Ishikawa (cell line): Measurements from ENCODE around the gene ZNF423.

Experiments used
- CEBPB ChIP-seq: IDR thresholded peaks from 2 replicates; pipeline ENCODE4 v1.6.1; 2012
- CREB1 ChIP-seq: IDR thresholded peaks from 2 replicates; pipeline ENCODE4 v1.6.1; 2012; ENCODE audit warnings: low read depth
- EGR1 ChIP-seq: IDR thresholded peaks from 2 replicates; pipeline ENCODE4 v1.6.1; 2012
- EP300 ChIP-seq: IDR thresholded peaks from 2 replicates; pipeline ENCODE4 v1.6.1; 2012; ENCODE audit warnings: borderline replicate concordance
- FOXM1 ChIP-seq: IDR thresholded peaks from 2 replicates; pipeline ENCODE4 v1.6.1; 2012; ENCODE audit warnings: low read depth, borderline replicate concordance
- MAX ChIP-seq: IDR thresholded peaks from 2 replicates; pipeline ENCODE4 v1.6.1; 2012
- NFIC ChIP-seq: IDR thresholded peaks from 2 replicates; pipeline ENCODE4 v1.6.1; 2012
- RAD21 ChIP-seq: IDR thresholded peaks from 2 replicates; pipeline ENCODE4 v1.6.1; 2012; ENCODE audit warnings: low read depth
- REST ChIP-seq: IDR thresholded peaks from 2 replicates; pipeline ENCODE4 v1.6.1; 2012; ENCODE audit warnings: low read depth, mild to moderate bottlenecking
- TAF1 ChIP-seq: IDR thresholded peaks from 2 replicates; pipeline ENCODE4 v1.6.1; 2012; ENCODE audit warnings: low read depth, mild to moderate bottlenecking
- TCF12 ChIP-seq: IDR thresholded peaks from 2 replicates; pipeline ENCODE4 v1.6.1; 2012; ENCODE audit warnings: low read depth
- TEAD4 ChIP-seq: IDR thresholded peaks from 2 replicates; pipeline ENCODE4 v1.6.1; 2012
- USF1 ChIP-seq: IDR thresholded peaks from 2 replicates; pipeline ENCODE4 v1.6.1; 2012
- YY1 ChIP-seq: IDR thresholded peaks from 2 replicates; pipeline ENCODE4 v1.6.1; 2012; ENCODE audit warnings: low read depth
- ZBTB7A ChIP-seq: IDR thresholded peaks from 2 replicates; pipeline ENCODE4 v1.6.1; 2012; ENCODE audit warnings: low read depth

ZNF423 gene

GRCh38 chr16:49491106-49491670 lies 364.7 kb downstream of the ZNF423 start:
- no peak for TF ChIP-seq RAD21
- TF ChIP-seq MAX: no peak
- no peak for TF ChIP-seq TEAD4
- TF ChIP-seq USF1: no peak
- no peak for TF ChIP-seq REST
- no peak for TF ChIP-seq ZBTB7A
- no peak for TF ChIP-seq FOXM1
- no peak for TF ChIP-seq TAF1
- no peak for TF ChIP-seq YY1
- TF ChIP-seq EP300: no peak
- TF ChIP-seq TCF12: no peak
- no peak for TF ChIP-seq EGR1
- TF ChIP-seq NFIC: no peak
- no peak for TF ChIP-seq CEBPB

- TF ChIP-seq TEAD4 (no peak), CEBPB (no peak), MAX (no peak), FOXM1 (no peak)
Measured at GRCh38 chr16:49490321-49490705, 365.6 kb downstream of the ZNF423 start.

- no peak for TF ChIP-seq TCF12
- TF ChIP-seq ZBTB7A: no peak
- TF ChIP-seq MAX: no peak
- no peak for TF ChIP-seq TAF1
- TF ChIP-seq NFIC: no peak
- no peak for TF ChIP-seq EGR1
- TF ChIP-seq CEBPB: no peak
- no peak for TF ChIP-seq YY1
- no peak for TF ChIP-seq REST
- no peak for TF ChIP-seq FOXM1
- no peak for TF ChIP-seq TEAD4
- no peak for TF ChIP-seq EP300
- TF ChIP-seq RAD21: no peak
- TF ChIP-seq USF1: no peak
- no peak for TF ChIP-seq CREB1
Measured at GRCh38 chr16:49489686-49490320, 366.1 kb downstream of the ZNF423 start.

- TF ChIP-seq YY1 (no peak), MAX (no peak), USF1 (no peak)
Measured at GRCh38 chr16:49488740-49489525, 367.0 kb downstream of the ZNF423 start.

- TF ChIP-seq CEBPB: no peak
- no peak for TF ChIP-seq TEAD4
- no peak for TF ChIP-seq RAD21
- no peak for TF ChIP-seq TCF12
- TF ChIP-seq ZBTB7A: no peak
- TF ChIP-seq TAF1: no peak
- no peak for TF ChIP-seq EGR1
- no peak for TF ChIP-seq USF1
- TF ChIP-seq REST: no peak
- TF ChIP-seq MAX: no peak
- no peak for TF ChIP-seq NFIC
- TF ChIP-seq YY1: no peak
- no peak for TF ChIP-seq EP300
- no peak for TF ChIP-seq CREB1
- no peak for TF ChIP-seq FOXM1
Measured at GRCh38 chr16:49488336-49488735, 367.6 kb downstream of the ZNF423 start.
